C1 segment of cervical spinal cord (tissue), 14 donors: ENCODE measurements around the gene ZNF684.
"Not testable (repeated sequence)": the region's sequence is repeated elsewhere in the genome, so short reads cannot be mapped to it uniquely, and the experiment has no call there.

Experiments
- DNase-seq, 14 donors: peaks; one replicate each; lab custom pipeline; 2025; lab: John Stamatoyannopoulos, UW

The ZNF684 gene

DNA sequence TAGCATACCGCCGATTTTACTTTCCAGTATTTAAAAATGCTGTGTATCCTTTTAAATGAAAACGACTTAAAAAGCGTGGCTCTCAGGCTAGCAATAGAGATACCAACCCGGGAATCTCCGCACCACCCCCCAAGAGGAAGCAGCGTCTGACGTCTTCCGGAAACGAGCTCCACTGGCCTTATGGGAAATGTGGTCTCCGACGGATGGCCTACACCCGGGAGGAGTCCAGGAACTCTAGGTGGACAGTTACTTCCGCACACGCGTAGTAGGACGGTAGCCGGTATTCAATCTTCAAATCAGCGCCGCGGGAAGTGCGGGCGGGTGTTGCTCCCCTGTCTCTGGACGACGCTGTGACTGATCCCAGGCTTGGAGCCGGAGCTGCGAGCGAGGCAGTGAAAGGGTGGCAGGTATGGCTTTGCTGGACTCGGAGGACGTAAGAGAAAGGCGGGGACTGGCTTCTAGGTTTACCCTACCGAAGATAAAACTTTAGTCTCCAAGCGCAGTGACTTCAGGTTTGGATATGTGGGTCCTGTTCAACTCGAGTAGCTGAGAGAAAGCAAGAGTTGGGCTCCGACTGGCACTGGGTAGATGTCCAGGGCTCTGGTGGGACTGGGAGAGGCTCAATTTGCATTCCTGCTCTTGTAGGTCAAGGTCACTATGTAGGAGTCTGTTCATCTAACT, at the start of gene ZNF684:
ZNF684 (plus strand) TSS at position 257 of the 681 bp plus-strand sequence. CDS start 1,530 bp downstream, outside the sequence.
- peak; percentile 43 to 95 (median 82) for DNase-seq

DNA sequence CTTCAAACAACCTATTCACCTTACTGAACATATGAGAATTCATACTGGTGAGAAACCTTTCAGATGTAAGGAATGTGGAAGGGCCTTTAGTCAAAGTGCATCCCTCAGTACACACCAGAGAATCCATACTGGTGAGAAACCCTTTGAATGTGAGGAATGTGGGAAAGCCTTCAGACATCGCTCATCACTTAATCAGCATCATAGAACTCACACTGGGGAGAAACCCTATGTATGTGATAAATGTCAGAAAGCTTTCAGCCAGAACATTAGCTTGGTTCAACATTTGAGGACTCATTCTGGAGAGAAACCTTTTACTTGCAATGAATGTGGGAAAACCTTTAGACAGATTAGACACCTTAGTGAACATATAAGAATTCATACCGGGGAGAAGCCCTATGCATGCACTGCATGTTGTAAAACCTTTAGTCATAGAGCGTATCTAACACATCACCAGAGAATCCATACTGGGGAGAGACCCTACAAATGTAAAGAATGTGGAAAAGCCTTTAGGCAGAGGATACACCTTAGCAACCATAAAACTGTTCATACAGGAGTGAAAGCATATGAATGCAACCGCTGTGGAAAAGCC, 36.0 kb upstream of the ZNF684 start:
- no peak for DNase-seq

DNA sequence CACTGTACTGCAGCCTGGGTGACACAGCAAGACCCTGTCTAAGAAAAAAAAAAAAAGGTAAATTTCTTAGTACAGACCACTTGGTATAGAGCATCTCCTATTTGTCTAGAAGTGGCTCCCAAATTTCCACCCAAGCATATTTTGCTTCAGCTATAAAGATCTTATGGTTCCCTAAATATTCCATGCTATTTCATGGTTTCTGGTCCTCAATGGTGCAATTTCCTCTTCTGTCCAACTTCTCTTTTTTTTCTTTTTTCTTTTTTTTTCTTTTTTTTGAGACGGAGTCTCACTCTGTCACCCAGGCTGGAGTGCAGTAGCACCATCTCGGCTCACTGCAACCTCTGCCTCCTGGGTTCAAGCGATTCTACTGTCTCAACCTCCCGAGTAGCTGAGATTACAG, 28.8 kb upstream of the ZNF684 start:
- not testable (repeated sequence) for DNase-seq

DNA sequence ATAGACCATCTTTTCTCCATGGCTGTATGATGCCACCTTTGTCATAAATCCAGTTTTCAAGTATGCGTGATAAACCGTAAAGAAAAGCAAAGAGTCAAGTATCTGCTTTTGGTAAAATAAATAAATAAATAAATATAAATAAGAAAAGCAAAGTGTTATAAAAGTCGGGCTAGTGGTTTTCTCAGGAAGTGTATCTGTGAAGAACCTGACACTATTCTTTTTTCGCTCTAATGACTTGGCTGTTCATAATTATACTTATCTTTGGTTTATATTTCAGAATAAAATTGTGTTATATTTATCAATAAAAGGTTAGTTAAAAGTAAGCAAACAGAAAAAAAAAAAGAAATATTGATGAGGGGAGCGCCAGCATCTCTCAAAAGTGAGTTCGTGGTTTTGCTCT, 23.5 kb upstream of the ZNF684 start:
- DNase-seq: no peak

DNA sequence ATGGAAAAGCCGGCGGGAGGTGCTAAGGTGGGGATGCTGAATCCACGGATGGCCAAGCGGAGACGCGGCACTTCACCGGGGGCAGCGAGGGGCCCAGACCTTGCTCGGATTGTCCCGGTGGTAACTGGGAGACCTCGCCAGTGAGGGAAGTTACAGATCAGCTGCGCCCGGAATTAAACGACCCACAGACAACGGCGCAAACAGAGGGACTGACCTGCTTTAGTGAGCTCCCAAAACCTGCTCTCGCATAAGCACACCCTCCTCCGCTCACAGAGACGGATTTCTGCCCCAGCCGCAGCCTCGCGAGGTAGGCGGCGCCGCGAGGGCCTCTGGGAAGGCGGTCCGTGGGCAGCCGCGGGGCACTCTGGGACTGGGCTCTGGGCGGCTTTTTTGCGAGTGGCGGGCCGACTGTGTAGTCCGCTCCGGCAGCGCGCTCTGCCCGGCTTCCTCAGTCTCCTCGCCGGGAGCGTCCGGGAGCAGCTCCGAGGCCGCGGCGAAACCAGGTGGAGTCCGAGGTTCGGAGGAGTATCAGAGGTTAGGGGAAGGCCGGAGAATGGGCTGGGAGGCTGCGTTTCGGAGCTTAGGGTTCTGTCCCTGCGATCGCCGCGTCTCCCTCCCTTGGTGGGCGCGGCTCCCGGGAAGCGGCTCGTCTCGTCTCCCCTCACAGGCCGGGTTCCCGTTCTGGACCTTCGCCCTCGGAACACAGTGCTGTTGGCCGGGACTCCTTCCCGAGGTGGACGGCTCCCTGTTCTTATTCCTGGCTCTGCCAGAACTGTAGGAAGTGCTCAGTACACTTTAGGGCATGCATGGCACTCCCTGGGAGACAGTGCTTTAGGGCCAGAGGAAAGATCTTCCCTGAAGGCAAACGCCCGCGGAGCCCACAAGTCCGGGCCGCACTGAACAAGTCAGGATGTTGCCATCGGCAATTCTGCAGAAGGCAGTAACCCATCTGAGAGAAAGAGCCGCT, 22.8 kb upstream of the ZNF684 start, which contains the start of gene EXO5:
EXO5 (plus strand) TSS at position 393 of the 967 bp plus-strand sequence. CDS start 5,778 bp downstream, outside the sequence.
- DNase-seq: peak; percentile 20 to 81 (median 64)

DNA sequence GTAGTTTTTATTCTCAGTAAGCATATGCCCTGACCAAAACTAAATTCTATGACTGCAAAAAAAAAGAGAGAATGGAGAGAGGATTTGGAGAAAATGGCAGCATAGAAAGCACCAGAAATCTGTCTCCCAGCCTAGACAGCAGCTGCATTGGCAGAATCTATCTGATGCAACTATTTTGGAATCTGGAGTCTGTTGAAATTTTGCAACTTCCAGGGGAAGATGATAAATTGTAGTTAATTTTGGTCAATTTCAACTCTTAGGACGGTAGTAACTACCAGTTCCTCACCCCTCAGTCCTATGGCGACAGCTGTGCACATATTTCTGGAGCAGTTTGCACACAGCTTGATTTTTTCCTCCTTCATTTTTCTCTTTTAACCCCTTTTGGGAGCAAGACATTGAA, 11.9 kb upstream of the ZNF684 start:
- no peak for DNase-seq

DNA sequence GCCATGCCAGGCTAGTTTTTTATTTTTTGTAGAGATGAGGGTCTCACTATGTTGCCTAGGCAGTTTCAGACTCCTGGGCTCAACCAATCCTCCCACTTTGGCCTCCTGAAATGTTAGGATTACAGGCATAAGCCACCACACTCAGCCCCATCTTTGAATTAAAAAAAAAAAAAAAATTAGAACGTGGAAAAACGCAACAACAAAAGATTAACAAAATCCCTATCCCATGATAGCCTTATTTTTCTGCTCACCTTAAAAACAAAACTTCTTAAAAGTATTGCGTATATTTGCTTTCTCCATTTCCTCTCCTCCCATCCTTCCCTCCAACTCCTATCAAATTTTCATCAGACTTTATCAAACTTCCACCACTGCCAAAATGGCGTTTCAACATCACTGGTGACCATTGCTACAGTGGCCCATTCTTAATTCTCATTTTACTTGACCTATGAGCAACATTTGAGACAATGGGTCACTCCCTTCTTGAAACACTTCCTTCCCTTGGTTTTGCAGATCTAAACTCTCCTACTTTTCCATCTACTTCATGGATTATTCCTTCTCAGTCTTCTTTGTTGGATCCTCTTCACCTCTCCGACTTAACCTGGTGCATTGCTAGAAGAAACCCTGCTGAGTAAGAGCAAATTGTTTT, 579 bp upstream of the ZNF684 start:
- DNase-seq: peak in 1 of 14 donors; percentile 56

DNA sequence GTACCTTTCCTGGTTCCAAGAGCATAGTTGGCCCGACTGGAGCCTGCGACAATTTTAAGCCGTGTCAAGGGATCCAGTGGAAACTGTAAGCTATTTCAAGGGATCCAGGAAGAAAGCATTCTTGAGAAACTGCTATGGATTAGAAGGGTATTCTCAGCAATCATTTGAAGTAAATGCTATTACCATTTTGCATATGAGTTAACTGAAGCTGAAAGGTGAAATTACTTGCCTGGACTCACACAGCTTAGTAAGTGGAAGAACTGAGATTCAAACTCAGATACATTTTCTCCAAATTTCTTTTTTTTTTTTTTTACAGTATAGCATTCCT, 589 bp downstream of the ZNF684 start:
- no peak for DNase-seq

DNA sequence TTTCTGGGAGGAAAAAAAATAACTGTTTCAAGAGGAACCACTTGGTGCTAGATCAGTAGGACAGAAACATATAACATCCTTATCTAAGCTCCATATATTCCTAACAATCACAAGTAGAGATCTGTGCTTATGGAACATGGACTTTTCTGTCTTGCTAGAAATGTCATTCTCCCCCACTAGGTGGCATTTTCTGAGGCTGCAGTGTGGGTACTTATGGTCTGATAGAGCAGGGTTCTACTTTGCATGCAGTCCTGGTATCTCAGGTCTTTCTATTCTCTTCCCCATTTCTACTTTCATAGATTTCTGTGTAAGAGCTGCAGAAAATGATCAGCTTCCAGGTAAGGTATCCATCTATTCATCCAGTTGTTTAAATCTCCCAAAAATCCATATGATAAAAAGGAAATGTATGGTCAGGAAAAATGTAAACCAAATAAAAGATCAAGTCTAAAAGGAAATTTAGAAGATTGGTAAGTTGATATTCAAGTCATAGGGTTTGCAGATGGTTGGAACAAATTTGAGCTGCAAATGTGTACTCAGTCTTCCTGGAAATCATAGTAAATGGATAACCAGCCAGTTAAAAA, 1.5 kb downstream of the ZNF684 start:
- peak in 2 of 14 donors; percentile 3 to 21 for DNase-seq

DNA sequence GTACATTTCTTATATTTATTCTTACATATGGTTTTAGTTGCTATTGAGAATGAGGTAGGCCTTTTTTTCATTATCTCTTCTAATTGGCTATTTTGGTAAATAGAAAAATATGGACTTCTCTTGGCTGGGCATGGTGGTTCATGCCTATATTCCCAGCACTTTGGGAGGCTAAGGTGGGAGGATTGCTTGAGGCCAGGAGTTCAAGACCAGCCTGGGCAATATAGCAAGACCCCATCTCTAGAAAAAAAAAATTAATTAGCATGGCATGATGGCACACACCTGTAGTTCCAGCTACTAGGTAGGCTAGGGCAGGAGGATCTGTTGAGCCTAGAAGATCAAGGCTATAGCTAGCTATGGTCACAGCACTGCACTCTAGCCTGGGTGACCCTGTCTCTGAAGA, 3.2 kb downstream of the ZNF684 start:
- DNase-seq: no peak

DNA sequence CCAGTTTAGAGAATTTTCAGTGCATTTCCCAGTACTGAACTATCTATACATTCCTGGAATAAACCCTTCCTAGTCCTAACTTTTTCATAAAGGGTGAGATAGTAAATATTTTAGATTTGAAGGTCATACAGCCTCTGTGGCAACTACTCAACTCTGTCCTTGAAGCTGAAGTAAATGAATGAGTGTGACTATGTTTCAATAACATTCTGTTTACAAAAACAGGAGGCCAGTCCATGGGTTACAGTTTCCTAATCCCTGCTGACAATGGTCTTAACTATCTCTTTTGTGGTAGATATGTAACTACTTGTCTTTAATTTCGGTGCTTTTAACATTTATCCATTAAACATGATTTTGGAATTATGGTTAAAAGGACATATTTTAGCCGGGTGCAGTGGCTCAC, 4.3 kb downstream of the ZNF684 start:
- DNase-seq: no peak

DNA sequence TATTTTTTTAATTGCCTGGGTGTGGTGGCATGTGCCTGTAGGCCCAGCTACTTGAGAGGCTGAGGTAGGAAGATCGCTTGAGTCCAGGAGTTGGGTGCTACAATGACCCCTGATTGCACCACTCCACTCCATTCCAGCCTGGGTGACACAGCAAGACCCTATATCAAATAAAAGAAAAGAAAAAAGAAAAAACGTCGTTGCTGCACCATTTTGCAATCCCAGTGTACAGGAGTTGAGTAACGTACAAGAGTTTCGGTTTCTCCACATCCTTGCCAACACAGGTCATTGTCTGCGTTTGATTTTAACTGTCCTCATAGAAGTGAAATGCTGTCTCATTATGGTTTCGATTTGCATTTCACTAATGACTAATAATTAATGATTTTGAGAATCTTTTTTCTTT, 7.9 kb downstream of the ZNF684 start:
- no peak for DNase-seq

DNA sequence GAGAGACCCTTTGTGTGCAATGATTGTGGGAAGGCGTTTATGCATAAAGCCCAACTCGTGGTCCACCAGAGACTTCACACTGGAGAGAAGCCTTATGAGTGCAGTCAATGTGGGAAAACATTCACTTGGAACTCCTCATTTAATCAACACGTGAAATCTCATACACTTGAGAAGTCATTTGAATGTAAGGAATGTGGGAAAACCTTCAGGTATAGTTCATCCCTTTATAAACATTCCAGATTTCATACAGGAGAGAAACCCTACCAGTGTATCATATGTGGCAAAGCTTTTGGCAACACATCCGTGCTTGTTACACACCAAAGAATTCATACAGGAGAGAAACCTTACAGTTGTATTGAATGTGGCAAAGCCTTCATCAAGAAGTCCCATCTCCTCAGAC, 15.5 kb downstream of the ZNF684 start:
- DNase-seq: no peak

DNA sequence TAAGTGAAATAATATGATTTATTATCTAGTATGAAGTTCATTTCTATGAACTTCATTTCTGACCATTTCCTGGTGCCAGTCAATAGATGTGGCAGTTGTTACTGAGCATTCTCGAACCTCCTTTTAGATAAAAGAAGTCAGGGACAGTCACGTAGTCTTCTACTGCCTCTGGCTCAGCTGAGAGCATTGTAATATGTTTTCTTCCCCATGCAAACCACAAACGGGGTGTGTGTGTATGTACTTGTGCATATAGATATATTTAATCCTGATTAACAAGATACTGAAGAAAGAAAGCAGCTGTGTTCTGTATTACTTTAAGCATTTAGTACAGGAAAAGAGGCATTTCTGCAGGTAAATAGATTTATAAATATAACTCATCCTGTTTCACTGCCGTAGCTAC, 21.6 kb downstream of the ZNF684 start:
- no peak for DNase-seq

DNA sequence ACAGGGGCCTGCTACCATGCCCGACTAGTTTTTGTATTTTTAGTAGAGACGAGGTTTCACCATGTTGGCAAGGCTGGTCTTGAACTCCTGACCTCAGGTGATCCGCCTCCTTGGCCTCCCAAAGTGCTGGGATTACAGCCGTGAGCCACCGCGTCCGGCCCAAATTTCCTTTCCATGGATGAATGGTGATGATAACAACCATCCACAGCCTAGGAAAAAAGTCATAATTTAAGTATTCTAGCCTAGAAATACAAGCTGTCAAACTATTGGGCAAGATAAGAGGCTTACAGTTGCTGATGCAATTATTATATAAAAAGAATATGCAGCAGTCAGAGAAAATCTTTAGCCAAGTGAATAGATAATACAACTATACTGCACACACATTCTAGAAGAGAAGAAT, 23.4 kb downstream of the ZNF684 start:
- not testable (repeated sequence) for DNase-seq

DNA sequence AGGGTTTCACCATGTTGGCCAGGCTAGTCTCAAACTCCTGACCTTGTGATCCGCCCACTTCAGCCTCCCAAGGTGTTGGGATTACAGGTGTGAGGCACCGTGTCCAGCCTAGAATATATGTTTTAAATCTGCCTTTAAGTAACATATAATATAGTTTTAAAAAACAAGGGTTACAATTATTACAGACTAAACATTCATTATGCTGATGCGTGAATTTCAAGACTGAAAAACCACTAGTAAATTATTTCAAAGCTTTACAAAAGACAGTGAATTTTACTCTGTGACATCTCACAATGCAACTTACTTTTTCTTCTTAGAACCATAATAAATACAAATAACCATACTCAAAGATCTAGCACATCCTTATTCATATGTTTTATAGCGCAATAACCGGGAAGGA, 24.7 kb downstream of the ZNF684 start:
- no peak for DNase-seq

DNA sequence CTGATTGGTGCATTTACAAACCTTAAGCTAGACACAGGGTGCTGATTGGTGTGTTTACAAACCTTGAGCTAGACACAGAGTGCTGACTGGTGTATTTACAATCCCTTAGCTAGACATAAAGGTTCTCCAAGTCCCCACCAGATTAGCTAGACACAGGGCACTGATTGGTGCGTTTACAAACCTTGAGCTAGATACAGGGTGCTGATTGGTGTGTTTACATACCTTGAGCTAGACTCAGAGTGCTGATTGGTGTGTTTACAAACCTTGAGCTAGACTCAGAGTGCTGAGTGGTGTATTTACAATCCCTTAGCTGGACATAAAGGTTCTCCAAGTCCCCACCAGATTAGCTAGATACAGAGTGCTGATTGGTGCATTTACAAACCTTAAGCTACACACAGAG, 26.8 kb downstream of the ZNF684 start:
- not testable (repeated sequence) for DNase-seq

DNA sequence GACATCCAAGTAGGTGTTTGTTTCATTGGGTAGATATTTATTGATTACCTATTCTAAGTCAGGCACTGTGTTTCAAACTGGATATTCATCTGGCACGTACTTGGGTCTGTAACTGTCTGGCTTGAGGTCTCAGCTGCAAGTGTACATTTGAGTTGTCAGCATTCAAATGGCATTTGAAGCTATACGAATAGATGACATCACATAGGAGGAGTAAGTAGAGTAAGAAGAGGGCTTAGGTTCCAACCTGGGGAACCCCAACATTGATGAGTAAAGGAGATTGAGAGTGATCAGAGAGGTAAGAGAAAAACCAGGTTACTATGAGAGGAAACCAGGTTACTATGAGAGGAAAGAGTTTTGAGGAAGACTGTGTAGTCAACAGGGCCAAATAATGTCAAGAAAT, 30.7 kb downstream of the ZNF684 start:
- no peak for DNase-seq

DNA sequence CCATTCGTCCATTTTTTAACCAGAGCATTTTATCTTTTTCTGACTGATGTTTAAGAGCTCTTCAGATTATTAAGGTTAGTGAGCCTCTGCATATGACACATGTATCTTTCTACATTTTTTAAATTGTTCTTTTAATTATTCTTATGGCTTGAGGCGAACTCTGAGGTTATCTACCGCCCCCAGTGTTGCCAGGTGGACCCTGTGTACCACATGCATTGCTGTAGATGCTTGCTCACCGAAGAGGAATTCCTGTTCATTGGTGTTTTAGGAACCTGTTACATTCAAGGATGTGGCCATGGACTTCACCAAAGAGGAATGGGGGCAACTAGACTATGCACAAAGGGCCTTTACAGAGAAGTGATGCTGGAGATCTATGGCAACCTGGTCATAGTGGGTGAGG, 31.8 kb downstream of the ZNF684 start:
- no peak for DNase-seq

DNA sequence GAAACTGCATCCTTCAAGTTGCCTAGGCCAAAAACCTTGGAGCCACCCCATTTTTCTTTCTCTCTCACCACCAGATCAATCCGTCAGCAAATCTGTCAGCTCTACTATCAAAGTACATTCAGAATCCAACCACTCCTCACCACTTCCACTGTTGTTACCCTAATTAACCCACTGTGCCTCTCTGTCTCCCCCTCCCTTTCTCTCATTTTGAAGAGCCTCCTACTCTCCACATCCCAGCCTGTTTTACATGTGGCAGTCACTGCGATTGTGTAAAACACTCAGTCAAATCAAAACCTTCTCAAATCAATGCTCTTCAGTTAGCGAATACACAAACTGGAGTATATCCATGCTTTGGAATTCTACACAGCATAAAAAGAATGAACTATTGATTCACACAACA, 33.1 kb downstream of the ZNF684 start:
- no peak for DNase-seq

DNA sequence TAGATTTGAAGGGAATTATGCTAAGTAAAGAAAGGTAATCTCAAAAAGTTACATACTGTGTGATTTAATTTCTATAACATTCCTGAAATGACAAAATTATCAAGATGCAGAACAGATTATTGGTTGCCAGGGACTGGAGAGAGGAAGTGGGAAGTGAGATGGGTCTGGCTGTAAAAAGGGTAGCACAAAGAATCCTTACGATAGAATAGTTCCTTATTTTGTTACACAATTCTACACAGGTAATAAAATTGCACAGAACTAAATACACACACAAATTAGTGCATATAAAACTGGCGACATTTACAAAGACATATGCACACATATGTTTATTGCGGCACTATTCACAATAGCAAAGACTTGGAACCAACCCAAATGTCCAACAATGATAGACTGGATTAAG, 33.5 kb downstream of the ZNF684 start:
- no peak for DNase-seq

DNA sequence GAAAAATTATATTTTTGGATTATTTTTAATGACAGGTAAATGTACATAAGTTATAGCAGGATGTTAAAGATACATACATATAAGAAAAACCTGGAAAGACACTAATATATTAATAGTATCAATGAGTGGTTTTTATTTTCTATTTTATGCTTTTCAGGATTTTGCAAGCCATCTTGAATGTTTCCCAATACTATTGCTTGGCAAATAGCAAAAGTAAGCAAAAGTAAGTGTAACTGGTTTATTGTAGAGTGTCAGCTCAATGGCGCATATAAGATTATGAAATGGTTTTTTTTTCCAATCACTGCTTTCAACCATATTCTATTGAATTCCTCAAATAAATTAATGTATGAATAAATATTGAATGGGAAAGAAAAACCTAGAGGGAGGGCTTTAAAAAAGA, 36.4 kb downstream of the ZNF684 start:
- no peak for DNase-seq
